Measurements from ENCODE around the gene RASGRF1. TPM values are rescaled to one million over a fixed set of nuclear protein-coding genes. Genes with fewer than 3 reads are reported as not detected.

Gene RASGRF1
- total RNA-seq, 1 donor from 2014 or later = not detected

DNA sequence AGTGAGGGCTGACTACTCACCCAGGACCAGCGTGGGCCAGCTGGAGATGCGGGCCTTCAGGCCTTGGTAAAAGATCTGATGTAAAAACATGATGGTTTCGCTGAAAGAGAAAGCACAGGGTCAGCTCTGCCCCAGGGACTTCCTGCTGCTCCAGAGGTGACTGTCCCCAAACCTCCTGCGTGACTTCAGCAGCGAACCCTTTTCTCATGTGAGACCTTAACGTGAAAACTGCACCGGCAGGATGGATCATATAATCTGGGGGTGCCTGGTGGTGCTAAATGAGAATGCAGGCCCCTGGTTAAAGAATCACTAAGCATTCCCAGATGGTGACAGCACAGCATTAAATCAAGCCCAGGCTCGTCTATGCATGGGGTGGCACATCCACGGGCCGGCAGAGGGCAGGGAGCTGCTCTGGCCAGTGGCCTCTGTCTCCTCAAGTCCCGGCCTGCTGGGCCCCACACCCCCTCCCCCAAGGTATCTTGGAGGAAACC is 55.4 kb downstream of the RASGRF1 start:
- Histone ChIP-seq H3K9me3 (no peaks in the 10 kb centered on the region), H3K27ac (no peak overlapping the region), H3K4me1 (no peaks in the 10 kb centered on the region), H3K36me3 (no peaks in the 10 kb centered on the region), H3K4me3 (no peak overlapping the region), H3K27me3 (no peaks in the 10 kb centered on the region)
- TF ChIP-seq POLR2A (IDR thresholded peaks at IDR 0.05) (no peak), POLR2AphosphoS5 (IDR thresholded peaks at IDR 0.05; ENCODE audit: insufficient read depth in 1 of 2, low read depth in 1 of 2) (no peak)
- TF ChIP-seq, protein P1, sequence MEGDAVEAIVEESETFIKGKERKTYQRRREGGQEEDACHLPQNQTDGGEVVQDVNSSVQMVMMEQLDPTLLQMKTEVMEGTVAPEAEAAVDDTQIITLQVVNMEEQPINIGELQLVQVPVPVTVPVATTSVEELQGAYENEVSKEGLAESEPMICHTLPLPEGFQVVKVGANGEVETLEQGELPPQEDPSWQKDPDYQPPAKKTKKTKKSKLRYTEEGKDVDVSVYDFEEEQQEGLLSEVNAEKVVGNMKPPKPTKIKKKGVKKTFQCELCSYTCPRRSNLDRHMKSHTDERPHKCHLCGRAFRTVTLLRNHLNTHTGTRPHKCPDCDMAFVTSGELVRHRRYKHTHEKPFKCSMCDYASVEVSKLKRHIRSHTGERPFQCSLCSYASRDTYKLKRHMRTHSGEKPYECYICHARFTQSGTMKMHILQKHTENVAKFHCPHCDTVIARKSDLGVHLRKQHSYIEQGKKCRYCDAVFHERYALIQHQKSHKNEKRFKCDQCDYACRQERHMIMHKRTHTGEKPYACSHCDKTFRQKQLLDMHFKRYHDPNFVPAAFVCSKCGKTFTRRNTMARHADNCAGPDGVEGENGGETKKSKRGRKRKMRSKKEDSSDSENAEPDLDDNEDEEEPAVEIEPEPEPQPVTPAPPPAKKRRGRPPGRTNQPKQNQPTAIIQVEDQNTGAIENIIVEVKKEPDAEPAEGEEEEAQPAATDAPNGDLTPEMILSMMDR (IDR thresholded peaks at IDR 0.05) = no peak
- intact Hi-C loops (cut with DNase I) = no loop called here
- no peak for DNase-seq (ENCODE audit: extremely low spot score in 2 of 2)

DNA sequence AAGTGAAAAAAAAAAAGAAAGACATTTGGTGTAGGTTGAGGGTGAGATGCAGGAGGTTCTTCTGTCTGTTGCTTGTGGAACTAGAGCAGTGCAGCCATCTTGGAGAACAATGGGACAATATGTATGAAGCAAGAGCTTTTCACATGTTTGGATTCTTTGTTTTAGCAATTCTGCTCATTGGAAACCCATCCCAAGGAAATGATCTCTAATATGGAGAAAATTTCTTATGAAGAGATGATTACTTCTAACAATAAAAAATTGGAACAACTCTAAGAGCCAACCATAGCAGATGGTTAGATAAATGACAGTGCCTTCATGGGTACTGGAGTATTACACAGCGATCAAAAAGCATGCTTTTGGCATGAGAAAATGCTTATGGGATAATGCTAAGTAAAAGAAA is 56.3 kb downstream of the RASGRF1 start:
- Histone ChIP-seq H3K4me1 (no peaks in the 10 kb centered on the region), H3K27me3 (no peaks in the 10 kb centered on the region), H3K36me3 (no peaks in the 10 kb centered on the region), H3K4me3 (no peak overlapping the region), H3K9me3 (no peaks in the 10 kb centered on the region), H3K27ac (no peak overlapping the region)
- TF ChIP-seq, protein P1 (IDR thresholded peaks at IDR 0.05) = no peak
- TF ChIP-seq POLR2AphosphoS5 (IDR thresholded peaks at IDR 0.05; ENCODE audit: insufficient read depth in 1 of 2, low read depth in 1 of 2) = no peak
- no peak for DNase-seq (ENCODE audit: extremely low spot score in 2 of 2)
- intact Hi-C loops (cut with DNase I) = no loop called here

DNA sequence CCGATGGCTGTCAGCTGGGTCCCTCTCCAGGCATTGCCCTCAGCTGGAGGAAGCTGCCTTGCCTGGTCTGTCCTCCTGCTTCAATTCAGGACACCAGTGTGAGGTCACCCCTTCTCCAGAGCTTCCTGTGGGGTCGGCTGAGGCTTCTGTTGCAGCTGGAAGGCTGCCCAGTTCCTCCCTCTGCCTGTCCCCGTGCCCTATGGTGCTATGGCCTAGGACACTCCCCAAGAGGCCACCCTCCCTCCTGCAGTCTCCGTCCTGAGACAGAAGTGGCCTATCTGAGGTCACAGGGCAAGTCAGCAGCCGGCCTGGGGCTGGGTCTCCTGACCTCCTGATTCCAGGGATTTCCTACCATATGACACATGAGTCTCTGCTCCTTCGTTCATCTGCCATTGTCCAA is 57.9 kb downstream of the RASGRF1 start:
- no peak for DNase-seq (ENCODE audit: extremely low spot score in 2 of 2)
- intact Hi-C loops (cut with DNase I) = no loop called here
- Histone ChIP-seq H3K27ac (no peak overlapping the region), H3K4me1 (no peaks in the 10 kb centered on the region), H3K9me3 (no peaks in the 10 kb centered on the region), H3K27me3 (no peaks in the 10 kb centered on the region), H3K36me3 (no peaks in the 10 kb centered on the region), H3K4me3 (no peak overlapping the region)
- no peak for TF ChIP-seq POLR2AphosphoS5 (IDR thresholded peaks at IDR 0.05; ENCODE audit: insufficient read depth in 1 of 2, low read depth in 1 of 2)
- no peak for TF ChIP-seq POLR2A (IDR thresholded peaks at IDR 0.05)
- TF ChIP-seq, protein P1 (IDR thresholded peaks at IDR 0.05) = no peak

DNA sequence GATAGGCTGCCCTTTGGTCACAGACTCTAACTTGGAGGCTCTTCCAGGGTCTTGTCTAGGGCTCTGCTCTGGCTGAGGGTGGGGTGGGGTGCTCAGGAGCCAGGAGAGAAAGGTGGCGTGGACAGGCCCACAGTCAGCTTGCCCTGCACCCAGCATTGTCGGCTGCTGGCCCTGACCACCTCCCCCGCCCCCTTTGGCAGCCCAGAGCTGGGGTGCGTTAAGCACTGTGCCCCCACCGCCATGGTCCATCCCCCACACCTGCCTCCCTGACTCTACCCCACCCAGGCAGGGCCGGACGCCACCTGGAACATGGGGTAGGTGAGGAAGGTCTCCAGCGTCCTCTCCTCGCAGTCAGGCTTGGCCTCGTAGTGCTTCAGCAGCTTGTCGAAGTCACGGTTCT is 58.8 kb downstream of the RASGRF1 start:
- no peak for DNase-seq (ENCODE audit: extremely low spot score in 2 of 2)
- no peaks in the 10 kb centered on the region for H3K9me3 ChIP-seq
- H3K27ac ChIP-seq = no peak overlapping the region
- no peaks in the 10 kb centered on the region for H3K36me3 ChIP-seq
- TF ChIP-seq POLR2AphosphoS5 (IDR thresholded peaks at IDR 0.05; ENCODE audit: insufficient read depth in 1 of 2, low read depth in 1 of 2) = no peak
- TF ChIP-seq POLR2A (IDR thresholded peaks at IDR 0.05) = no peak
- TF ChIP-seq, protein P1 (IDR thresholded peaks at IDR 0.05) = no peak
- intact Hi-C loops (cut with DNase I) = no loop called here
- no peak overlapping the region for H3K4me3 ChIP-seq
- H3K27me3 ChIP-seq = no peaks in the 10 kb centered on the region
- H3K4me1 ChIP-seq = no peaks in the 10 kb centered on the region

DNA sequence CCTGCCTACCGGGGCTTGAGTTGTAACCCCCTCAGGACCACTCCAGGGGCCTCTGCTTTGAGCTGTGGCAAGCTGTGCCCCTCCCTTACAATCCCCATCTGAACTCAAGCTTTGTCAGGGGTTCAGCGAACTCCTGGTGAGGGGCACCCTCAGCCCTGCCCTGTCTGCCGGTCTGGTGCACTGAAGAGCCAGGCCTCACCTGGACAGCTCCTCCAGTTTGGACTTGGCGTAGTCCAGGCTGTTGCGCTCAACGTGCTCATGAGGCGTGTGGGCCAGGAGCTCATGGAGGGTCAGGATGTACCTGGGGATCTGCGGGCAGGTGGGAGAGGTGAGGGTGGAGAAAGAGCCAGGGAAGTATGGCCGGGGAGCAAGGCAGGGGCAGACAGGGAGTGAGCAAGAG is 59.4 kb downstream of the RASGRF1 start:
- no peak overlapping the region for H3K4me3 ChIP-seq
- intact Hi-C loops (cut with DNase I) = no loop called here
- TF ChIP-seq POLR2AphosphoS5 (IDR thresholded peaks at IDR 0.05; ENCODE audit: insufficient read depth in 1 of 2, low read depth in 1 of 2) (no peak), POLR2A (IDR thresholded peaks at IDR 0.05) (no peak)
- TF ChIP-seq, protein P1 (IDR thresholded peaks at IDR 0.05) = no peak
- no peaks in the 10 kb centered on the region for H3K36me3 ChIP-seq
- no peaks in the 10 kb centered on the region for H3K9me3 ChIP-seq
- no peak for DNase-seq (ENCODE audit: extremely low spot score in 2 of 2)
- H3K4me1 ChIP-seq = no peaks in the 10 kb centered on the region
- no peaks in the 10 kb centered on the region for H3K27me3 ChIP-seq
- no peak overlapping the region for H3K27ac ChIP-seq
